MCF 10A (cell line): ENCODE data around the gene CENPL. TPM values are rescaled to one million over a fixed set of nuclear protein-coding genes. Genes with fewer than 3 reads are reported as not detected.

ENCODE experiments used
- BruUV-seq: library from RNA; stranded (reverse); fragments of 400-500 nt; replicated peaks from 2 replicates; lab custom pipeline; 2021; lab: Mats Ljungman, UMichigan
- CTCF ChIA-PET: fragments of 300-600 bp; sonication (Branson Sonifier 250); formaldehyde crosslinking; extraction: SDS; loops from one replicate; lab custom pipeline; 2021; ENCODE audit warnings: antibody characterized with exemption, inconsistent platforms; lab: Yijun Ruan, JAX
- POLR2A ChIA-PET: fragments of 300-600, 350-650 bp; sonication (Branson Sonifier 250); formaldehyde crosslinking; extraction: SDS; loops from one replicate; lab custom pipeline; 2020; ENCODE audit warnings: antibody characterized with exemption, inconsistent platforms; lab: Yijun Ruan, JAX
- DNase-seq: peaks from one replicate; pipeline ENCODE4 v3.0.0-alpha.2; 2018; ENCODE audit not compliant: unreplicated experiment
- H3K27ac Mint-ChIP-seq: one replicate; pipeline ENCODE4 v1.8.0; 2022; ENCODE audit warnings: mild to moderate bottlenecking, low read depth, mixed read lengths; ENCODE audit not compliant: unreplicated experiment
- H3K27me3 Mint-ChIP-seq: one replicate; pipeline ENCODE4 v1.8.0; 2022; ENCODE audit warnings: mixed read lengths; ENCODE audit not compliant: insufficient read depth, unreplicated experiment
- H3K36me3 Mint-ChIP-seq: one replicate; pipeline ENCODE4 v1.8.0; 2022; ENCODE audit warnings: mild to moderate bottlenecking, moderate library complexity, mixed read lengths; ENCODE audit not compliant: insufficient read depth, unreplicated experiment
- H3K4me1 Mint-ChIP-seq: one replicate; pipeline ENCODE4 v1.8.0; 2022; ENCODE audit warnings: mixed read lengths; ENCODE audit not compliant: insufficient read depth, unreplicated experiment
- H3K4me3 Mint-ChIP-seq: one replicate; pipeline ENCODE4 v1.8.0; 2022; ENCODE audit warnings: mild to moderate bottlenecking, moderate library complexity, mixed read lengths; ENCODE audit not compliant: unreplicated experiment
- H3K9me3 Mint-ChIP-seq: one replicate; pipeline ENCODE4 v1.8.0; 2022; ENCODE audit warnings: mixed read lengths; ENCODE audit not compliant: unreplicated experiment
- intact Hi-C: fragments of 100-400 bp; cut with micrococcal nuclease; formaldehyde crosslinking; loops from 2 replicates; pipeline ENCODE4 v1.14.1; 2022
- total RNA-seq: library from RNA; stranded (reverse); gene quantifications from 2 replicates; pipeline ENCODE4 v1.2.3, GENCODE V29; 2022
- TF ChIP-seq, protein P1 (sequence below): fragments of 200-600 bp; IDR thresholded peaks from one replicate; pipeline ENCODE4 v1.8.0; 2022; ENCODE audit warnings: antibody characterized with exemption, mild to moderate bottlenecking; ENCODE audit not compliant: unreplicated experiment

The CENPL gene
- total RNA-seq, 1 experiment from 2014 or later: 24.5 TPM

GRCh38 chr1:173798078-173798477, 26.6 kb downstream of the CENPL start:
- no TSS peak for BruUV-seq
- Mint-ChIP-seq H3K4me3 (no peak overlapping the region), H3K27me3 (no peaks in the 10 kb centered on the region), H3K9me3 (no peaks in the 10 kb centered on the region), H3K4me1 (peaks cover 10% of the 10 kb centered on the region), H3K36me3 (peaks cover 20% of the 10 kb centered on the region), H3K27ac (no peak overlapping the region)
- DNase-seq: peak; percentile 12
- TF ChIP-seq, protein P1, sequence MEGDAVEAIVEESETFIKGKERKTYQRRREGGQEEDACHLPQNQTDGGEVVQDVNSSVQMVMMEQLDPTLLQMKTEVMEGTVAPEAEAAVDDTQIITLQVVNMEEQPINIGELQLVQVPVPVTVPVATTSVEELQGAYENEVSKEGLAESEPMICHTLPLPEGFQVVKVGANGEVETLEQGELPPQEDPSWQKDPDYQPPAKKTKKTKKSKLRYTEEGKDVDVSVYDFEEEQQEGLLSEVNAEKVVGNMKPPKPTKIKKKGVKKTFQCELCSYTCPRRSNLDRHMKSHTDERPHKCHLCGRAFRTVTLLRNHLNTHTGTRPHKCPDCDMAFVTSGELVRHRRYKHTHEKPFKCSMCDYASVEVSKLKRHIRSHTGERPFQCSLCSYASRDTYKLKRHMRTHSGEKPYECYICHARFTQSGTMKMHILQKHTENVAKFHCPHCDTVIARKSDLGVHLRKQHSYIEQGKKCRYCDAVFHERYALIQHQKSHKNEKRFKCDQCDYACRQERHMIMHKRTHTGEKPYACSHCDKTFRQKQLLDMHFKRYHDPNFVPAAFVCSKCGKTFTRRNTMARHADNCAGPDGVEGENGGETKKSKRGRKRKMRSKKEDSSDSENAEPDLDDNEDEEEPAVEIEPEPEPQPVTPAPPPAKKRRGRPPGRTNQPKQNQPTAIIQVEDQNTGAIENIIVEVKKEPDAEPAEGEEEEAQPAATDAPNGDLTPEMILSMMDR: no peak
- CTCF ChIA-PET: interaction anchor here (1.2 to 1.4 kb wide), 2 partner anchors 26 to 1056 kb away, joined by 4 to 5 read pairs; partner anchors contain the start of gene DARS2
- POLR2A ChIA-PET: interaction anchor here (1.9 kb wide), 1 partner anchor 83 kb away, joined by 6 read pairs; the partner anchor contains the start of gene KLHL20
- intact Hi-C loops: no loop called here

GRCh38 chr1:173789841-173790240, 34.8 kb downstream of the CENPL start:
- intact Hi-C loops: no loop called here
- DNase-seq: no peak
- no TSS peak for BruUV-seq
- TF ChIP-seq, protein P1: no peak
- no peak overlapping the region for H3K27ac Mint-ChIP-seq
- ChIA-PET CTCF (interaction anchor here (0.6 kb wide), 1 partner anchor 54 kb away, joined by 3 read pairs; no protein-coding TSS in a partner anchor), POLR2A (interaction anchor here (0.6 to 1.3 kb wide), 3 partner anchors 35 to 331 kb away, joined by 3 to 4 read pairs (median 3); partner anchors contain the start of genes CENPL, DARS2 and GAS5)
- no peaks in the 10 kb centered on the region for H3K9me3 Mint-ChIP-seq
- H3K4me1 Mint-ChIP-seq: no peaks in the 10 kb centered on the region
- no peaks in the 10 kb centered on the region for H3K27me3 Mint-ChIP-seq
- no peak overlapping the region for H3K4me3 Mint-ChIP-seq
- H3K36me3 Mint-ChIP-seq: peaks cover 47% of the 10 kb centered on the region

GRCh38 chr1:173784997-173785396, 39.7 kb downstream of the CENPL start:
- Mint-ChIP-seq H3K36me3 (peaks cover 88% of the 10 kb centered on the region), H3K4me3 (no peak overlapping the region), H3K27ac (no peak overlapping the region), H3K4me1 (no peaks in the 10 kb centered on the region), H3K9me3 (no peaks in the 10 kb centered on the region), H3K27me3 (no peaks in the 10 kb centered on the region)
- no TSS peak for BruUV-seq
- TF ChIP-seq, protein P1: no peak
- intact Hi-C loops: no loop called here
- ChIA-PET CTCF (no interaction called here), POLR2A (no interaction called here)
- DNase-seq: no peak

- ChIA-PET POLR2A (interaction anchor here (0.8 to 1.6 kb wide), 3 partner anchors 8 to 303 kb away, joined by 3 to 5 read pairs (median 4); partner anchors contain the start of gene PRDX6), CTCF (interaction anchor here (0.5 to 1.2 kb wide), 7 partner anchors 10 to 360 kb away, joined by 3 to 5 read pairs (median 3); no protein-coding TSS in a partner anchor)
- no peaks in the 10 kb centered on the region for H3K4me1 Mint-ChIP-seq
- no peak overlapping the region for H3K4me3 Mint-ChIP-seq
- H3K9me3 Mint-ChIP-seq: peaks cover 13% of the 10 kb centered on the region
- intact Hi-C loops: no loop called here
- H3K27me3 Mint-ChIP-seq: no peaks in the 10 kb centered on the region
- peaks cover 95% of the 10 kb centered on the region for H3K36me3 Mint-ChIP-seq
- BruUV-seq: no TSS peak
- TF ChIP-seq, protein P1: no peak
- H3K27ac Mint-ChIP-seq: peak overlapping the region; percentile 31
- no peak for DNase-seq
Measured at GRCh38 chr1:173779936-173780335, 44.7 kb downstream of the CENPL start.
